Measurements from ENCODE around the gene GPRASP2.
"Not testable (repeated sequence)": the region's sequence is repeated elsewhere in the genome, so short reads cannot be mapped to it uniquely, and the experiment has no call there.

The GPRASP2 gene

GRCh38 chrX:102712216-102712966, at the start of gene GPRASP2:
TSS of gene GPRASP2 (plus strand) at chrX:102712448. CDS start at chrX:102714870, 2,422 bp downstream.
- no peak for DNase-seq

GRCh38 chrX:102663820-102664219, 48.4 kb upstream of the GPRASP2 start:
- DNase-seq = not testable (repeated sequence)

- not testable (repeated sequence) for DNase-seq
Measured at GRCh38 chrX:102667034-102667433, 45.2 kb upstream of the GPRASP2 start.

- DNase-seq = no peak
Measured at GRCh38 chrX:102669526-102669925, 42.7 kb upstream of the GPRASP2 start.

- no peak for DNase-seq
Measured at GRCh38 chrX:102672856-102673255, 39.4 kb upstream of the GPRASP2 start.

GRCh38 chrX:102677479-102677878, 34.8 kb upstream of the GPRASP2 start:
- DNase-seq = not testable (repeated sequence)

- no peak for DNase-seq
Measured at GRCh38 chrX:102684772-102685520, 27.3 kb upstream of the GPRASP2 start.

GRCh38 chrX:102694749-102695148, 17.5 kb upstream of the GPRASP2 start:
- DNase-seq = no peak

GRCh38 chrX:102696306-102696705, 15.9 kb upstream of the GPRASP2 start:
- no peak for DNase-seq

- DNase-seq = no peak
Measured at GRCh38 chrX:102697494-102697893, 14.8 kb upstream of the GPRASP2 start.

GRCh38 chrX:102708900-102709299, 3.3 kb upstream of the GPRASP2 start:
- DNase-seq = no peak

- no peak for DNase-seq
Measured at GRCh38 chrX:102711872-102712215, 404 bp upstream of the GPRASP2 start.

- no peak for DNase-seq
Measured at GRCh38 chrX:102712981-102713625, 855 bp downstream of the GPRASP2 start.

GRCh38 chrX:102714994-102715393, 2.7 kb downstream of the GPRASP2 start:
- DNase-seq = no peak

- no peak for DNase-seq
Measured at GRCh38 chrX:102715967-102716366, 3.7 kb downstream of the GPRASP2 start.

GRCh38 chrX:102720237-102721168, 8.3 kb downstream of the GPRASP2 start, which contains the start of gene GPRASP3:
TSS of gene GPRASP3 (plus strand) at chrX:102720743. CDS start at chrX:102748996, 28,253 bp downstream.
- no peak for DNase-seq

GRCh38 chrX:102721169-102721506, 8.9 kb downstream of the GPRASP2 start:
- DNase-seq = not testable (repeated sequence)

GRCh38 chrX:102723456-102723855, 11.2 kb downstream of the GPRASP2 start:
- DNase-seq = no peak

GRCh38 chrX:102727761-102728160, 15.5 kb downstream of the GPRASP2 start:
- DNase-seq = no peak

GRCh38 chrX:102728646-102729045, 16.4 kb downstream of the GPRASP2 start:
- DNase-seq = no peak

GRCh38 chrX:102739657-102740056, 27.4 kb downstream of the GPRASP2 start:
- DNase-seq = no peak

- DNase-seq = no peak
Measured at GRCh38 chrX:102744307-102744706, 32.1 kb downstream of the GPRASP2 start.

GRCh38 chrX:102745513-102745856, 33.2 kb downstream of the GPRASP2 start:
- DNase-seq = no peak
